22Rv1 (cell line): ENCODE measurements around the gene SYT7.
"Not testable (repeated sequence)": the region's sequence is repeated elsewhere in the genome, so short reads cannot be mapped to it uniquely, and the experiment has no call there.

Experiments used
- H3K27ac ChIP-seq: fragments of 450-650 bp; 2 replicates; pipeline ENCODE4 v1.5.1; 2017
- CTCF ChIP-seq: fragments of 450-650 bp; IDR thresholded peaks from 2 replicates; pipeline ENCODE4 v1.5.1; 2017; ENCODE audit warnings: mild to moderate bottlenecking
- ZFX ChIP-seq: fragments of 450-650 bp; IDR thresholded peaks from 2 replicates; pipeline ENCODE4 v1.6.1; 2017; ENCODE audit warnings: antibody characterized with exemption, borderline replicate concordance

The SYT7 gene

GRCh38 chr11:61468002-61468401 lies 112.9 kb downstream of the SYT7 start:
- TF ChIP-seq CTCF (no peak), ZFX (no peak)
- no peak overlapping the region for H3K27ac ChIP-seq

- not testable (repeated sequence) for H3K27ac ChIP-seq
These were observed 113.3 kb downstream of the SYT7 start for GRCh38 chr11:61467602-61468001.
